Stimulated activated CD8-positive, alpha-beta memory T cell treated with anti-CD3 and anti-CD28 coated beads, Interleukin-12 subunit alpha, Interleukin-12 subunit beta, amount 100 ng/mL, for 24 hours (primary cell): Measurements from ENCODE around the gene COL20A1.

Source experiments
- DNase-seq: peaks from one replicate; pipeline ENCODE4 v3.0.0-alpha.2; 2020; ENCODE audit errors: extremely low read depth

The COL20A1 gene

DNA sequence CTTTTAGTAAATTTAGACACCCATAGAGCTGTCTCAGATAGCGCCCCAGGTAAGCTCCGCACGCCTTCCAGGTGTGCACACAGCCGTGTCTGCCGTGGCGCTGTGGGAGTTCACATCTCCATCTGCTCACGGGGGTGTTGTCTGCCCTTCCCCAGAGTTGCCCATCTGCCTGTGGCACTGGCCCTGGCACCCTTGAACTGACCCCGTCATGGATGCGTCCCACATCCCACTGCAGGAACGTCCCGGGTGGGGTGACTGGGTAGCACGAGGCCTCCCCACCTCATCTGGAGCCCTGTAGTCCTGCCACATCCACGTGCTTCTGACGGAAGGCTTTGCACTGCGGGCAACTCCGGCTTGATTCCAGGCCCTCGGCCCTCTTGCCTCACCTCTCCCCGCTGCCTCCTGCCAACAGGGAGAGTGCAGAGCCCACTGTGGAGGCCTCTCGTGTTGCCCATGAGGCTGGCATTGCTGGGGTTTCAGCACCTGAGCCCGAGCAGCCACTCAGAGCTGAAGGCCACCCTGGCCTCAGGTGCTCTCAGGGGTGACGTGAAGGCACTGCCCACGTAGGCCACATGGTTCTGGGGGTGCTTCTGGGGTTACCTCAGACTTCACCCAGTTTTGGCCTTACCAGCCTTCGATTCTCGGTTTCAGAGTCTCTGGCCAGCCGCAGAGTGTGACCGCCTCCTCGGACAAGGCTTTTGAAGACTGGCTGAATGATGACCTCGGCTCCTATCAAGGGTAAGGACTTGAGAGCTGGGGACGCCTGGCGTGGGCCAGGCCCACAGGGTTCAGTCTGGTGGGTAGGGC lies 15.3 kb upstream of the COL20A1 start:
- no peak for DNase-seq

DNA sequence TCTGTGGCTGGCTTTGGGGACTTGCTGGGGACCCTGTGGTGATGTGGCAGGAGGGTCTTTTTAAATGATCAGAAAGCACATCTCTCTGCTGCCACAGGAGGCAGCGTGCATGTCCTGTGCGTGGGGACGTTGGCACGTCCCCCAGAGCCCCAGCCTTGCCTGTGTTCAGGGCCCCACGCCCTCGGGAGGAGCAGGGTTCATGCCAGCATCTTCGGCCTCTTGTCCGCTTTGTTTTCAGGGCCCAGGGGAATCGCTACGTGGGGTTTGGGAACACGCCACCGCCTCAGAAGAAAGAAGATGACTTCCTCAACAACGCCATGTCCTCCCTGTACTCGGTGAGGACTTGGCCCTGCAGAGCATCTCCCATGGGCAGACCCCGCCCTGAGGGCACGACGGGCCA lies 14.3 kb upstream of the COL20A1 start:
- DNase-seq: no peak

DNA sequence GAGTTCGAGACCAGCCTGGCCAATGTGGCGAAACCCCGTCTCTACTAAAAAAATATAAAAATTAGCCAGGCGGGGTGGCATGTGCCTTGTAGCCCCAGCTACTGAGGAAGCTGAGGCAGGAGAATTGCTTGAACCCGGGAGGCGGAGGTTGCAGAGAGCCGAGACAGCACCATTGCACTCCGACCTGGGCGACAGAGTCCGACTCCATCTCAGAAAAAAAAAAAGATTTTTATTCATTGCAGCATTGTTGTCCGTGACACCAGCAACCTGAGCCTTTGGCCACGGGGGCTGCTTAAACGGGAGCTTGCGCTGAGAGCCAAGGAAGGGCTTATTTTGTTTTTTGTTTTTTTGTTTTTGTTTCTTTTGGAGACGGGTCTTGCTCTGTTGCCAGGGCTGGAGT lies 13.1 kb upstream of the COL20A1 start:
- no peak for DNase-seq

DNA sequence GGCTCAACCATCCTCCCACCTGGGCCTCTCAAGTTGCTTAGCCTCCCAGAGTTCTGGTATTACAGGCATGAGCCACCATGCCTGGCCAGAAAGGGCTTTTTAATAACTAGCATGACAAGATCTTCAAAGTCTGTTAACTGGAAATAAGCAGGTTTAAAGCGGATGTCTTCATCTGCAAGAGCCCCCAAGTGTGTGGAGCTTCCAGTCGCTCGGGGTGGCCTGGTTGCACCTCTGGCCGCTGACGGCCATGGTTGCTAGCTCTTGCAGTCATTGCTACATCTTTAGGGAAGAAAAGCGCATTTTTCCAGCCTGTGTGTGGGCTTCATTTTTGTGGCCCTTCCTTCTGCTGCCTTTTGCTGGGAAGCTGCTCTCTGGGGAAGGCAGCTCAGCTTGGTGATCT lies 12.6 kb upstream of the COL20A1 start:
- DNase-seq: no peak

DNA sequence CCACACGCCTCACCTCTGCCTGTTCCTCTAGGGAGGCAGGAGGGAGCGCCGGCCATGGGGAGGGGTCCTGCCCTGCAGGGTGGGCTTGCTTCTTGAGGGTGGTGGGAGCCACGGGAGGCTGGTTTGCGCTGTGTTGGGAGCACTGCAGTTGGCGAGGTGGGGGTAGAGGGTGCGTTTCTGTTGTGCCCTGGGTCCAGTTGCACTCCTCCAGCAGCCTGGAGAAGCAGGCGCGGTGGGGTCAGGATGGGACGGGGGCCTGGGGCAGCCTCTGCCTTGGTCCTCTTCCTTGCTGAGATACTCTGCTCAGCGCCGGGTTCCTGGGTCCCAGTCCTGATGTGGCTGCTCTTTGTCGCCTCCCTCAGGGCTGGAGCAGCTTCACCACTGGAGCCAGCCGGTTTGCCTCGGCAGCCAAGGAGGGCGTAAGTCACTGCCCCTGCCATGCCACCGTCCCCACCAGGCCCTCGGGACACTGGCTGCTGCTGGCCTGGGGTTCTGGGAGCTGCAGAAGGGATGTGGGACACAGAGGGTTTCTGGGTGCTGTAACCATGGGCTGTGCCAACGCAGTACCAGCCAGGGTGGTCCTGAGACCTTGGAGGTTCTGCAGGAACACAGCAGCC lies 11.9 kb upstream of the COL20A1 start:
- no peak for DNase-seq

DNA sequence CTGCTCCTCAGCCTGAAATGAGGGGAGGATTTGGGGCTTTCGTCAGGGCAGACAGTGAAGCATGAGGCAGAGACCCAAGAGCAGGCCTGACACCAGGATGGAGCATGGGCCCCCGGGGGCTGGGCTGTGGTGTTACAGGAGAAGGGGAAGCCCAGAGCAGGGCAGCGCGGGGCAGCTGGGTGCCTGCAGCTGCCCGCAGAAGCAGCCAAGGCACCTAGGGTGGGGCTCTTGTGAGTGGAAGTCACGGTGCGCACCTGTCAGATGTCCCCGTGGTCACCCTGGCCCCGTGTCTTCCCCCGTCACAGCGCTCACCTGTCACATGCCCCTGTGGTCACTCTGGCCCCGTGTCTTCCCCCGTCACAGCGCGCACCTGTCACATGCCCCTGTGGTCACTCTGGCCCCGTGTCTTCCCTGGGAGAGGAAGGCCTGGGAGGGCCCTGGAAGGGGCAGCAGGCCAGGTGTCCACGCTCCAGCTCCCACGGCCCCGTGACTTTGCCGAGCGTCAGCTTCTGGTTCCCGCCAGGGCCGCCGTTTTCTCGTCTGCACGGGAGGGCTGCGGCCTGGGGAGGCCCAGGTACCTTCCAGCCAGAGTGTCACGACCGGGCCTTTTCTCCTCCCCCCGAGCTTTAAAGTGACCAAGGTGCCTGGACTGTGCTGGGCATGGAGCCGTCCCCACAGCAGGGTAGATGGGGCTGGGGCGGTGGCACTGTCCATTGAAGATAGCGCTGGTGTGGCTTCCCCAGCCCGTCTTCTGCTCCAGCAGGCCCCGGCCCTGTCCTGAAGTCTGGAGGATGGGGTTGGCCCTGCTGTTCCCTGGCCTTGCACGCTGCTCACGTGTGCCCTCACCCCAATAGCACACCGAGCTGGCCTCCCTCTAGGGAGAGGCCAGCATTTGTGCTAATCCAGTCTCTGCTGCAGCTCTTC lies 11.0 kb upstream of the COL20A1 start:
- no peak for DNase-seq

DNA sequence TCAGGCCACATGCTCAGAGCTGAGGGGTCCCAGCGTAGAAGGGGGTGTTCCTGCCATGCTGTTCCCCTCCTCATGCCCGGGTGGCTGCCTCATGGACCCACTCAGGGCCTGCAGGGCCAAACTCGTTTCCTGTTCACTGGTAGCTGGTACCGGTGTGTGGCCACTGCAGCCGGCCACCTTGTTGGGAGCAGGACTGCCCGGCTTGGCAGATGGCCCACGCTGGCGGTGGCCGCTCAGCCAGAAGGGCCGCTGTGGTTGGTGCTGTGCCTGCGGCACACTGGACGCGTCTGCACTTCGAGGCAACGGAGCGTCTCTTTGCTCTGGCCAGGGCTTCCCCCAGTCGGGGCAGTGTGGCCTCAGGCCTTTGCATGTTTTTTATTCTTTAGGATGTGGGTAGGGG lies 10.0 kb upstream of the COL20A1 start:
- DNase-seq: no peak

DNA sequence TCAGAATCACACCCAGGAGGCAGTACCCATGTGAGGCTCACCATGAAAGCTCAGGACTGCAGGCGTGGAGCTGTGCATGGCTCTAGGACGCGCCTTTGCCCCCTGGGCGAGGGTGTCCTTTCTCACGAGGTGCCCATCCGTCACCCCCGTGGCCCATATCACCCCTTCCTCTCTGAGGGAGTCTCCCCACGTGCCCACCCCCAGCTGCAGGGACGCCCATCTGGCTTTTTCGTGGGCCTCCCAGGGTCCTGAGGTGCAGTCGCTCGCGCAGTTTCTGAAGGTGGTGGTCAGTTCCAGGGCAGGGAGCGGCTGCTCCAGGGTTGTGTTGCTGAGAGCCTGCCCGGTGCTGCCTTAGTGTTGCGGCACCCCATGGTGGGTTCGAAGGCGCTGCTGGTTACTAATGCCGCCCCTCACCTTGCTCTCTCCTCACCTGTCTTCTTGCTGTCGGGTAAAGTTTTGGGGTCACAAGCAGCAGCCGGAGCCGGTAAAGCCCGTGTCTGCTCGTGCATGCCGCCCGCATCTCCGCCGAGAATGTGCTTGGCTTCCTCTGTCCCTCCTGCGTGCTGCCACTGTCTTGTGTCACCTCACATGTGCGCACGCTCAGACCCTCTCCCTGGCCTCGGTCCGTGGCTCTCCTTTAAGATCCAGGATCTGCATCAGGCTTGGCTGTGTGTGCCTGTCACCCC lies 9.4 kb upstream of the COL20A1 start:
- DNase-seq: no peak

DNA sequence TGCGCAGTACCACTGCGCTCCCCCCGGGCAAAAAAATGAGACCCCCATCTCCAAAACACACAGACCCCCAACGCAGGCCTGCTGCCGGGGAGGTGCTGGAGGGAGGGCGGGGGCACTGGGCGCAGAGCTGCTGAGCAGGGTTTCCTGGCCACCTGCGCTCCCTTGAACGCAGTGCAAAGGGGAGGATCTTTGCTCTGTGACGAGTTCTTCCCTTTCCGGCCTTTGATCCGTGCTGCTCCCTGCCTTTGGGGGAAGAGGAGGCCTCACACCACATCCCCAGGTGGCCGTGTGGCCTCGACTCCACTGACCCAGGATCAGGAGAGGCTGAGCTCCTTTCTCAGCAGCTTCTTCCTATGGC lies 8.9 kb upstream of the COL20A1 start:
- DNase-seq: no peak

DNA sequence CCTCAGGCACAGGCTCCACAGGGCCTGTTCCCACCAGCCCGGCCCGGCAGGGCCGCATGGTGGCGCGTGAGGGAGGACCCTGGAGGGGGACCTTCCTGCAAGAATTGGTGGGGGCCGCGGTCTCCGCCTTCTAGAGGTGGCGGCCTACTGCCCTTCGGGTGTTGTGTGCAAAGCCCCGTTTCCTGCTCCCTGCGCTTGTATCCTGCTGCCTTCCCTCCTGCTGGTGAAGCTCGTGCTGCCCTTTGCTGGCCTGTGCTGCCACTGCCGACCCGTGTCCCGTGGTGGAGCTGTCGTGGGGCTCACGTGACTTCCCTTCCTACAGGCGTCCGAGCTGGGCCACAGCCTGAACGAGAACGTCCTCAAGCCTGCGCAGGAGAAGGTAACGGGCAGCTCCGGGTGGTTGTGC lies 8.4 kb upstream of the COL20A1 start:
- DNase-seq: no peak

DNA sequence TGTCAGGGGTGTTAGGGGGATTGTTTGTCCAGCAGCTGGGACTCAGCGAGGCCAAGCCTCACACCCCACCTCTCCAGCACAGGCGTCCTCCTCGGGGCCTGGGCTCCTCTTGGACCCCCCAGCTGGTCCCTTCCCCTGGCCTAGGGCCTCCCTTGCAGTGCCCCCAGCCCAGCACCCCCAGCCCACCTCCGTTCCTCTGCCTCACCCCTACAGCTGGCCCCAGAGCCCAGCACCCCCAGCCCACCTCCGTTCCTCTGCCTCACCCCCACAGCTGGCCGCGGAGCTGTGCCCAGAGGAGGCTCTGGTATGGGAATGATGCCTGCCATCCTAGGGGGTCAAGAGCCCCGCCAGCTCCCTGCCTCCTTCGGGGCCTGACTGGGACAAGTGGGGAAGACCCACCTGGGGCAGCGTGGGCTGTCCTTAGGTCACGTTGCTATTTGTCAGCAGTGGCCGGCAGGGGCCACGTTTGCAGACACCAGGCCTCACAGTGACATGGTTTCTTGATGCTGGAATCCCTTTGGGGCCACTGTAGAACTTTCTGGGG lies 7.9 kb upstream of the COL20A1 start:
- DNase-seq: no peak

DNA sequence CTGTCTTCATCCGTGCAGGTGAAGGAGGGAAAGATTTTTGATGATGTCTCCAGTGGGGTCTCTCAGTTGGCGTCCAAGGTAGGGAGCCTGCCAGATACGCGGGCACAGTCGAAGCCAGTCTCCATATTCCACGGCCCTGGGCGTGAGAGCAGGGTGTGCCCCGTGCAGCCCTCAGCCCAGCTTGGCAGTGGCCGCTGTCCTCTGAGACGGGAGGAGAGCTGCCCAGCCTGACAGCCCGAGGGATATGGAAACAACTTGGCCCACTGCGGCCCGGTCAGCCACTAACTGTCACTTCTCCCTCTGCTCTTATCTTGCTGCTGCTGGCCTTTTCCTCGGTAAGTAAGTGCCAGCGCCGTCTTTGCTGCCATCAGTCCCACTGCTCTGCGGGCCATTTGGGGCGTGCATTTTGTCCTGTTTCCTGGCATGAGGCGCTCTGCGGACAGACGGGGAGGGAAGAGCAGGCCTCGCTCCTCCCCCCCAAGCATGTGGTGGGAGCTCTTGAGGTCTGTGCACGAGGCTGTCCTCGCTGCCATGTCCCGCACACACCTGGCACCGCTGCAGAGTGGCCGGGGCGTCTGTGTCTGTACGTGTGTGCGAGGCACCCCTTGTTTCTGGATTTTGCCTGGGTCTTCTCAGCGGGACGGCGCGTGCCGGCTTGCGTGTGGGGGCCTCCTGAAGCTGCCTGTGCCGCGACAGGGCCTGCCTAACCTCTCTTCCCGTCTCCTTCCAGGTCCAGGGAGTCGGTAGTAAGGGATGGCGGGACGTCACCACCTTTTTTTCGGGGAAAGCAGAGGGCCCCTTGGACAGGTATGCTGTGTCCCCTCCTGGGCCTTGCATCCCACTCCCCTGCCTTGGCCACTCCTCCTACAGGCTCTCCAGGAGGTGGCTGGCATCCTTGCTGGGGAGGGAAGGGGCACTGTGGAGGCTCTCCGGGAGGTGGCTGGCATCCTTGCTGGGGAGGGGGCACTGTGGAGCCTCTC lies 7.1 kb upstream of the COL20A1 start:
- DNase-seq: no peak

DNA sequence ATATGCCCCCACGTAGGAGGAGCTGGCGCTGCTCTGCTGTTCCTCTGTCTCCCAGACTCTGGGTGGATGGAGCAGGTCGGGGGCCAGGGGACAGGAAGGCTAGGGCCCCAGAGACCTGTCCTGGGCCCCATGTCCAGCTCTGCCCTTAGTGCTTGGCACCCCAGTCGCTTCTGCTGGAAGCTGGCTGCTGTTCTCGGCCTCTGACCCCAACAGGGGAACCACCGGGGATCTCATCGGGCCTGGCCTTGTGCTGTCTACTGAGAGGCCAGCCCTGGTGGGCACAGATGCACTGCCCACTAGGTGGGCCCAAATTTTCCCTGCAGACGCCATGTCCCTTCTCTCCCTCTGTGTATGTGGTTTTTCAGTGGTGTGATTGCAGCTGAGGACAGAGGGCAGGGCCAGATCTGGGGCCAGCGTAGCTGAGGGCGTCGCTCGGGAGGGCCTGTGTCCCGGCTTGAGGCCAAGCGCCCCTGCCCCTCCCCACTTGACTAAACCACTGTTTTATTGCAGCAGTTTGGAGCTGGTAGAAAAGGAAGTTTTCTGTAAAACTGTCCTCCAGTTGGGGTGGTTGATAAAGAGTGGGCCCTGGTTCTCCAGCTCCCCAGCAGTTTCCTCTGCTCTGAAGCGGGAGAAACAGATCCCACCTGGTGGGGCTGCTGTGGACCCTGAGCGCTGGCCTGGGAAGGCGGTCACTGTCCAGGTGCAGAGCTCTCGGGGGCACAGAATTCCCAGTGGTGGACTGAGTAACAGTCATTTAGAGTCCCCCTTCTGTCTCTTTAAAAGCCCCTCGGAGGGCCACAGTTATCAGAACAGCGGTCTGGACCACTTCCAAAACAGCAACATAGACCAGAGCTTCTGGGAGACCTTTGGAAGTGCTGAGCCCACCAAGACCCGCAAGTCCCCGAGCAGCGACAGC lies 5.9 kb upstream of the COL20A1 start:
- no peak for DNase-seq

DNA sequence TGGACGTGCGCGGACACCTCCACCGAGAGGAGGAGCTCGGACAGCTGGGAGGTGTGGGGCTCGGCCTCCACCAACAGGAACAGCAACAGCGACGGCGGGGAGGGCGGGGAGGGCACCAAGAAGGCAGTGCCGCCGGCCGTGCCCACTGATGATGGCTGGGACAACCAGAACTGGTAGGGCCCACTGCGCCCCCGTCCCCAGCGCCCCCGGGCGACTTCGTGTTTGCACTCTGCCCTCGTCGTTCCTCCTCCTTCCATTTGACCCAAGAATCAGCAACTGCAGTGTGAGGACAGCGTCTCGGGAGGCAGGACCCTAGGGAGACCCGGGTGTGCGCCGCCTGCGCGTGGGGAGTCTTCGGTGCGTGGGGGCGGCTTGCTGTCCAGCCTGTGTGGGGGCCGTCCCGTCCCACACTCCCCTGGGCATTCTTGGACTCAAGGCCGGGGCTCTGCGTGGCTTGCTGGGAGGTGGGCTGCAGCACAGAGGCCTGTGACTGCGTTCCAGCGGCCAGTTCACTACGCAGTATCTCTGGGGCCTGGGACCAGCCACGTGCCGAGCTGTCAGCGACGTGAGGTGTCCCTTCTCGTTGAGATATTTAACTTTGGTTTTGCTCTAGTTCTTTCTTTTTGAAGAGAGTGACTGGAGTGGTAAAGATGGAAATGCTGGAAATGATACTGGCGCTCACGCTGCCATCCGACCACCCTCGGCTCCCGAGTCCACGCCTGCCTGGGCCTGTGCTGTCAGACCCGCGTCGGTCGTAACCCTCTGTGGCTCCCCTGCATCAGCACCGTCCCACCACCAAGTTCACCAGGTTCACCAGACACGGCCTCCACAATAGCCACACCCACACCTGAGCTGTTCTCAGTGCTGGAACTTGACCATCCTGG lies 5.0 kb upstream of the COL20A1 start:
- DNase-seq: no peak

DNA sequence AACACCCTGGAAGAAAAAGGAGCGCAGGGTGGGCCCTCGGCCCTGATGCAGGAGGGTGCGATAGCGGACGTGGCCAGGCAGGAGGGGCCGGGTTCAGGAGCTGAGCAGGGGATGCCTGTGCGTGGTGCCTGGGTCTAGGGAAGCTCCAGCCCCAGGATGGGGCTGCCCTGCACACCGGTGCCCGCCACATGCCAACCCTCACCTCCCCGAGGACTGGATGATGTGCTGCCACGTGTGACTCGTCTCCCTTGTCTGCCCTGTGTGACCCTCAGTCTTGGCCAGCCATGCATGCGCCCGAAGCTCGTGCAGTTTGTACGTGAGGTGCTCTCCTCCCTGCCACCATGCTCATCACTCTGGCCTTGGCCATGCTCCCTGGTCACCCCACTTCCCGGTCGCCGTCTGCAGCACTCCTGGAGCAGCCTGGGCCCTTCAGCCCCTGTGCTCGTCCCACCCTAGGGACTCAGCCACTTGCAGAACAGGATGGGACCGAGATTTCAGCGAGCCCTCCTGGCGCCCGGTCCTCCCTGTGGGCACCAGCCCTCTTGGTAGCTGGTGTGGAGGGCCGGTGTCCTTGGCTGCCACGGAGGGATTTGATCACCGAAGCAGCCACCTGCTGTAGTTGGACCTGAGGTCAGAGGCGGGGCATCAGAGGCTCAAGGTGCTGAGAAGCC lies 4.3 kb upstream of the COL20A1 start:
- DNase-seq: no peak

DNA sequence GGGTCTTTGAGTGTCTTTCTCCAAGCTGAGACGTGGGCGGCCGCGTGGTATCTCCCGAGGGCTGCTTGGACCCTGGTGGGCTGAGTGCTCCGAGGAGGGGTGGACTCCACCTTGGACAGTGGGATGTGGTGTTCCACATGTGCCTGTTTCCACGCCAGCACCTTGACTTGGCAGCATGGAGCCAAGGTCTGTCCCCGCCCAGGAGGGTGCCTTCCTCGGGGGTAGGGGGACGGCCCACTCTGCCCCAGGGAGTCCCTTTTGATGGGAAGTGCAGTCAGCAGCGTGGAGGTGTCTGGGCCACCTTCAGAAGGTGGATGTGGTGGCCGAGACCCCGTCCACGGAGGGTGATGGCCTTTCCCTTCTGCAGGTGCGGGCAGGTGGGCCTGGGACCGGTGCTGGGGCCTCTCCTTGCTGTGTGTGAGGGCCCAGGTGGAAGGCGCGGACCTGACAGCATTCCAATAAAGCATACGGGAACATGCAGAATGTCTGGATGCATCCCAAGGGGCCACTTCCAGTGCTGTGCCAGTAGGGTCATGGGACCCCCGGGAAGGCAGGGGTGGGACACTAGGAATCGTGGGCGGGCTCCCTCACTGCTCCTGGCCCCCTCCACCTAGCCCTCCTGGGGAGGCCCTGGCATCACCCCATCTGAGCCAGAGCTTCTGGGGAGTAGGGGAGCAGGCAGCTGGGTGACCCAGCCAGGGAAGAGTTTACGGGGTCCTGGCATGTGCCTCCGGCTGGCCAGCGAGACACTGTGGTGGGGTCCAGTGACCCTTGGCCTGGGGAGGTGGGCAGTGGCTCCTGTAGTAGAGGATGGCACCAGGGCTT lies 3.5 kb upstream of the COL20A1 start:
- DNase-seq: no peak

DNA sequence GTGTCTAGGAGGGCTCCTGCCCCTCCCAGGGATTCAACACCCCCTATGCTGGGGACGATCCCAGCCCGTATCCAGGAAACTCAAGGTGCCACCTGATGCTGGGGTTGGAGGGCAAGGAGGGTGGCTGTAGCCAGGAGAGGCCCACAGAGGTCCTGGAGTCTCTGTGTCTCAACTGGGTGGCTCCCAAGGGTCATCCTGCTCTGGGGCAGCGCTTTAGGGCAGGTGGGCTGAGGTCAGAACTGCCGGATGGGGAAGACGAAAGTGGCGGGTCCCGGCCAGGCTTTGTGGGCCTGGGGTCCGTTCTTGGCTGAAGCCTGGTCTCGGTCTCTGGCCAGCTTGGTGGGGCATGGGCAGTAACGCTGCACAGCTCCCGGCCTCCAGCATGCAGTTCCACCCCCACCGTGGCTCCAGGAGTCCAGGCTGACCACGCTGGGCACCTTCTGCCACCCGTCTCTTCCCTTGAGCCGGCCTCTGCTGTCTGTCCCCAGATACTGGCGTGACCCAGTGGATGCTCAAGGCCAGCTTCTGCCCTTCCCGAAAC lies 2.8 kb upstream of the COL20A1 start:
- DNase-seq: no peak
